Upper lobe of left lung (tissue), 4 donors: Measurements from ENCODE around the gene RGR.

ENCODE experiments used
- CTCF ChIP-seq, 6 experiments: fragments of 450-650 bp in 4 of 6; fragments of 200-600 bp in 2 of 6; sonication (generic) in 2 of 6; IDR thresholded peaks; one replicate each; pipeline ENCODE4 v1.5.1; 2016 to 2019; ENCODE audit warnings: antibody characterized with exemption in 6 of 6
- EP300 ChIP-seq, 4 donors: sonication (generic); formaldehyde crosslinking; IDR thresholded peaks; one replicate each; pipeline ENCODE4 v1.5.1; 2017; ENCODE audit warnings: antibody characterized with exemption in 4 of 4, control low read depth in 2 of 4
- POLR2A ChIP-seq, 4 donors: fragments of 450-650 bp; IDR thresholded peaks; one replicate each; pipeline ENCODE4 v1.5.1; 2016 to 2017; ENCODE audit warnings: antibody characterized with exemption in 4 of 4, mild to moderate bottlenecking in 2 of 4
- POLR2AphosphoS5 ChIP-seq, 2 donors: sonication (generic); formaldehyde crosslinking; IDR thresholded peaks; one replicate each; pipeline ENCODE4 v1.5.1; 2017; ENCODE audit warnings: antibody characterized with exemption in 2 of 2

- TF ChIP-seq CTCF (IDR thresholded peaks at IDR 0.05) (no peak), EP300 (IDR thresholded peaks at IDR 0.05) (no peak), POLR2A (IDR thresholded peaks at IDR 0.05) (no peak), POLR2AphosphoS5 (IDR thresholded peaks at IDR 0.05) (no peak)
These were observed 31.8 kb upstream of the RGR start for GRCh38 chr10:84213076-84213475.
